ENCODE data around the gene MTCH1.

Gene MTCH1

DNA sequence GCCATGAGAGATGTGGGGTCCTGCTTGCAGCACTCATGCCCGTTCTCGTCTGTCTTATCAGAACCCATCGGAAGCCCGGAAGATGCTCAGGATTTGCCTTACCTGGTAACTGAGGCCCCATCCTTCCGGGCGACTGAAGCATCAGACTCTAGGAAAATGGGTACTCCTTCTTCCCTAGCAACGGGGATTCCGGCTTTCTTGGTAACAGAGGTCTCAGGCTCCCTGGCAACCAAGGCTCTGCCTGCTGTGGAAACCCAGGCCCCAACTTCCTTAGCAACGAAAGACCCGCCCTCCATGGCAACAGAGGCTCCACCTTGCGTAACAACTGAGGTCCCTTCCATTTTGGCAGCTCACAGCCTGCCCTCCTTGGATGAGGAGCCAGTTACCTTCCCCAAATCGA, 23.1 kb downstream of the MTCH1 start:
- TF ChIP-seq CTCF (IDR thresholded peaks at IDR 0.05) = no peak

DNA sequence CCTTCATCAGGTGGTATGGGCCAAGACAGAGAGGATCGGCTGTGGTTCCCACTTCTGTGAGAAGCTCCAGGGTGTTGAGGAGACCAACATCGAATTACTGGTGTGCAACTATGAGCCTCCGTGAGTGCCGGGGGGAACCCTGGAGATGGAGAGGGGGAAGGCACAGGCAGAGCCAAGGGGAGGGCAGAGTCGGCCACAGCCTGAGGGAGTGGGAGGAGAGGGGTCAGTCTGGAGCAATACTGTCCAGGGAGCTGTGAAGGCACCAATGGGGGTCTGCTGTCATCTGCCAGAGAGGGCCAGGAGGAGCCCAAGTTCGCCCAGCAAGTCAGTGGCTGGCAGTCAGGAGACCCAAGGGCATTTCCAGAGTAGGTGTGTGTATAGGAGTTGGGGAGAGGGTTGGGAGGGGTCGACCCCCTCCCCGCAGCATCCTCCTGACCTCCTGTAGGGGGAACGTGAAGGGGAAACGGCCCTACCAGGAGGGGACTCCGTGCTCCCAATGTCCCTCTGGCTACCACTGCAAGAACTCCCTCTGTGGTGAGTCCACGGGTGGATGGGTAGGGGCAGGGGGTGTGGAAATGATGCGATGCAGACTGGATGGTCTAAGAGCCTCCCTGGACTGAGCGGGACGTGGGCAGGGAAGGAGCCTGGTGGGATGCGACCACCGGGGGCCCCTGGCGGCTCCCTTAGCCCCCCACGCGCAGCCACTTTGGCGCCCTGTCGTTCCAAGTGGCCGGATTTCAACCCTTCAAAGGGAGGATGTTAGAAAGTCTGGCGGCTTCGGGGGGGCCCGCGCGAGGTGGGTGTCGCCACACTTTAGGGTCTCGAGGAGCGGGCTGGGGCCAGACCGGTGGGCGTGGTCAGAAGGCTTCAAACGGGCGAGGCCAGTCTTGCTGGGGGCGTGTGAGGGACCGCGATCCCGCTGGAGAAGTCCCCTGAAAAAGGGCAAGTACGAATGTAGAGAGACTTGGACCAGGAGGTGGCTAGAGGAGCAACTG, 24.3 kb downstream of the MTCH1 start:
- TF ChIP-seq CTCF (IDR thresholded peaks at IDR 0.05) = no peak

DNA sequence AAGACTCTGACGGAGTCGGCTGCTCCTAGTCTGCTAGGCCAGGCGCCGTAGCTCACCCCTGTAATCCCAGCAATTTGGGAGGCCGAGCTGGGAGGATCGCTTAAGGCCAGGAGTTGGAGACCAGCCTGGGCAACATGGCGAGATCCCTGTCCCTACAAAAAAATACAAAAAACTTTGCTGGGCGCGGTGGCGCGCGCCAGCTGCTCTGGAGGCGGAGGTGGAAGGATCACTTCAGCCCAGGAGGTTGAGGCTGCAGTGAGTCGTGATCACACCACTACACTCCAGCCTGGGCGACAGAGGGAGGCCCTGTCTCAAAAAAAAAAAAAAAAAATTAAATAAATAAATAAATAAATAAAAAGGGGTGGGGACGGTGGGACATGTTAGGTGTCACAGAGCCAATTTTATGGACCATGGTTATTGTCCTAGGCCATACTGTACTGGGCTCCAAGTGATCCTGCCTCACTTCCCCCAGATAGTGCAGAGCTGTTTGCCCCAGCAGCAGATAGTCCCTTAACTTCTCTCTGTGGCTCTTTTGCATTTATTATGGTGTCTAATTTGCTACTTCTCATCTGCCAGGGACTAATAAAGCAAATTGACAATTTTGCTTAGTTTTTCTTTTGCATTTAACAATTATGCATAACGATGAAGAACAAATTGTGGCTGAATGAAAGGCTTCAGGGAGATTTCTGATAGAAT, 26.3 kb downstream of the MTCH1 start:
- no peak for TF ChIP-seq CTCF (IDR thresholded peaks at IDR 0.05)

- no peak for TF ChIP-seq CTCF (IDR thresholded peaks at IDR 0.05)
Observed at GRCh38 chr6:36958775-36959554, 27.0 kb downstream of the MTCH1 start.

GRCh38 chr6:36957773-36958271, 28.2 kb downstream of the MTCH1 start:
- TF ChIP-seq CTCF (IDR thresholded peaks at IDR 0.05) = no peak

GRCh38 chr6:36956446-36956820, 29.6 kb downstream of the MTCH1 start:
- TF ChIP-seq CTCF (IDR thresholded peaks at IDR 0.05) = no peak
